A204.1 (cell line): Measurements from ENCODE around the gene MAPT.

ENCODE experiments used
- FAIRE-seq: peaks from 2 replicates; lab custom pipeline; 2012; peaks lifted over from hg19 to GRCh38; lab: Jason Lieb, UNC

Gene MAPT

GRCh38 chr17:46059486-46059885 lies 165.1 kb downstream of the MAPT start:
- FAIRE-seq: no peak

- no peak for FAIRE-seq
Measured at GRCh38 chr17:46060461-46060860, 166.1 kb downstream of the MAPT start.

GRCh38 chr17:46061435-46061834 lies 167.1 kb downstream of the MAPT start:
- FAIRE-seq: no peak

- no peak for FAIRE-seq
Measured at GRCh38 chr17:46063241-46063640, 168.9 kb downstream of the MAPT start.

- no peak for FAIRE-seq
Measured at GRCh38 chr17:46064460-46064859, 170.1 kb downstream of the MAPT start.

- FAIRE-seq: no peak
Measured at GRCh38 chr17:46071796-46072195, 177.4 kb downstream of the MAPT start.

- no peak for FAIRE-seq
Measured at GRCh38 chr17:46072998-46073397, 178.6 kb downstream of the MAPT start.

- FAIRE-seq: no peak
Measured at GRCh38 chr17:46074540-46074939, 180.2 kb downstream of the MAPT start.
